Neural crest cell (in vitro differentiated cells): ENCODE measurements around the gene SCN5A. TPM values are rescaled to one million over a fixed set of nuclear protein-coding genes. Genes with fewer than 3 reads are reported as not detected.

Experiments used
- DNase-seq: peaks from one replicate; pipeline ENCODE4 v3.0.0; 2021; ENCODE audit warnings: low read depth, mixed read lengths, low spot score
- H3K27ac Mint-ChIP-seq: one replicate; pipeline ENCODE4 v1.8.0; 2021; ENCODE audit warnings: mild to moderate bottlenecking, mixed read lengths; ENCODE audit not compliant: unreplicated experiment
- H3K27me3 Mint-ChIP-seq: 2 replicates; pipeline ENCODE4 v1.8.0; 2021; ENCODE audit warnings: low read depth, mild to moderate bottlenecking, mixed read lengths
- H3K36me3 Mint-ChIP-seq: 2 replicates; pipeline ENCODE4 v1.8.0; 2021; ENCODE audit warnings: low read depth, mild to moderate bottlenecking, mixed read lengths
- H3K4me1 Mint-ChIP-seq: 2 replicates; pipeline ENCODE4 v1.8.0; 2021; ENCODE audit warnings: mixed read lengths
- H3K4me3 Mint-ChIP-seq: one replicate; pipeline ENCODE4 v1.8.0; 2021; ENCODE audit warnings: mild to moderate bottlenecking, mixed read lengths
- H3K9me3 Mint-ChIP-seq: 2 replicates; pipeline ENCODE4 v1.8.0; 2021; ENCODE audit warnings: mixed read lengths
- CTCF ChIP-seq: fragments of 200-600 bp; sonication (generic); conservative IDR thresholded peaks from 2 replicates; pipeline ENCODE4 v1.5.0; 2021; ENCODE audit warnings: antibody characterized with exemption, mild to moderate bottlenecking
- total RNA-seq: library from RNA; stranded (reverse); gene quantifications from 2 replicates; pipeline ENCODE4 v1.2.1, GENCODE V29; 2021

Gene SCN5A
- total RNA-seq, 1 donor from 2014 or later = 1.2 TPM

GRCh38 chr3:38522002-38522401 lies 127.5 kb downstream of the SCN5A start:
- DNase-seq = no peak
- H3K4me3 Mint-ChIP-seq = no peak overlapping the region
- no peaks in the 10 kb centered on the region for H3K9me3 Mint-ChIP-seq
- TF ChIP-seq CTCF = no peak
- H3K4me1 Mint-ChIP-seq = no peaks in the 10 kb centered on the region
- H3K36me3 Mint-ChIP-seq = peaks cover 9% of the 10 kb centered on the region
- H3K27me3 Mint-ChIP-seq = no peaks in the 10 kb centered on the region
- no peak overlapping the region for H3K27ac Mint-ChIP-seq

GRCh38 chr3:38521391-38521987 lies 128.0 kb downstream of the SCN5A start:
- Mint-ChIP-seq H3K4me1 (no peaks in the 10 kb centered on the region), H3K36me3 (peaks cover 8% of the 10 kb centered on the region), H3K27me3 (no peaks in the 10 kb centered on the region), H3K9me3 (no peaks in the 10 kb centered on the region), H3K27ac (no peak overlapping the region), H3K4me3 (no peak overlapping the region)
- peak; percentile 95 for TF ChIP-seq CTCF
- peak; percentile 65 for DNase-seq

- DNase-seq = no peak
- Mint-ChIP-seq H3K36me3 (peaks cover 8% of the 10 kb centered on the region), H3K9me3 (no peaks in the 10 kb centered on the region), H3K27ac (no peak overlapping the region), H3K27me3 (no peaks in the 10 kb centered on the region), H3K4me3 (no peak overlapping the region), H3K4me1 (no peaks in the 10 kb centered on the region)
- no peak for TF ChIP-seq CTCF
These were observed 129.8 kb downstream of the SCN5A start for GRCh38 chr3:38519651-38520050.

GRCh38 chr3:38519000-38519399 lies 130.5 kb downstream of the SCN5A start:
- no peak for TF ChIP-seq CTCF
- H3K27ac Mint-ChIP-seq = no peak overlapping the region
- H3K27me3 Mint-ChIP-seq = no peaks in the 10 kb centered on the region
- H3K36me3 Mint-ChIP-seq = peaks cover 9% of the 10 kb centered on the region
- H3K4me1 Mint-ChIP-seq = no peaks in the 10 kb centered on the region
- no peaks in the 10 kb centered on the region for H3K9me3 Mint-ChIP-seq
- H3K4me3 Mint-ChIP-seq = no peak overlapping the region
- no peak for DNase-seq

GRCh38 chr3:38516669-38517068 lies 132.8 kb downstream of the SCN5A start:
- no peak for DNase-seq

More at GRCh38 chr3:38516669-38517068, 132.8 kb downstream of the SCN5A start:
- TF ChIP-seq CTCF = no peak
- Mint-ChIP-seq H3K36me3 (peaks cover 9% of the 10 kb centered on the region), H3K27me3 (no peaks in the 10 kb centered on the region), H3K9me3 (no peaks in the 10 kb centered on the region), H3K27ac (no peak overlapping the region), H3K4me1 (no peaks in the 10 kb centered on the region), H3K4me3 (no peak overlapping the region)
